NCI-H345 treated with DMSO at 0.1 percent for 48 hours (cell line): Measurements from ENCODE around the gene PHAX.
"Not testable (repeated sequence)": the region's sequence is repeated elsewhere in the genome, so short reads cannot be mapped to it uniquely, and the experiment has no call there.

ENCODE experiments used
- DNase-seq: peaks from one replicate; lab custom pipeline; 2025; ENCODE audit not compliant: unreplicated experiment; lab: John Stamatoyannopoulos, UW

Gene PHAX

DNA sequence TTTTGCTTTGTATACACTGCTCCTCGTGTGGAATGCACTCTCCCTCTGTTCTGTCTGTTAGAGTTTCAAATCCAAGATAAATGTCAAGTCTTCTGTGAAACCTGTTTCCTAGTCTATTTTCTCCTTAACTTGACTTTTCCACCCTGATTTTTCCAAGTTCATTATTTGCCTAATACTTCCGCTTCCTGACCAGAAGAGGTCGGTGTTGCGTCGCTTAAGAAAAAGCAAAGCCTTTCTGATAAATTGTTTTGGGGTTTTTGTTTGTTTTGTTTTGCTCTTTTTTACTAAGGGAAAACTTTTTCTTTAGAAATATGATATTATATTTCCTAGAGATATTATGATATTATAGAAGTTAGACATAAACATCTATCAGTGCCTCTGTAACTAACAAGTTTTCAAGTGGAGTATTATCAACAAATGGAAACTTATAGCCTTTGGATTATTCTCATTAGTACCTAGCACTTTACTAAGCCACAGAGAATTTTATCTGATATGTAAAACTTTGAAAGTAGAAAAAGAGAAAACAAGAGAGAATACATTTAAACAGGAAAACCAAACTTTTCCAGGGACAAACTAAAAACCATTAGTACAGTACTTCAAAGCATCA is 55.8 kb downstream of the PHAX start:
- DNase-seq: peak; percentile 21

DNA sequence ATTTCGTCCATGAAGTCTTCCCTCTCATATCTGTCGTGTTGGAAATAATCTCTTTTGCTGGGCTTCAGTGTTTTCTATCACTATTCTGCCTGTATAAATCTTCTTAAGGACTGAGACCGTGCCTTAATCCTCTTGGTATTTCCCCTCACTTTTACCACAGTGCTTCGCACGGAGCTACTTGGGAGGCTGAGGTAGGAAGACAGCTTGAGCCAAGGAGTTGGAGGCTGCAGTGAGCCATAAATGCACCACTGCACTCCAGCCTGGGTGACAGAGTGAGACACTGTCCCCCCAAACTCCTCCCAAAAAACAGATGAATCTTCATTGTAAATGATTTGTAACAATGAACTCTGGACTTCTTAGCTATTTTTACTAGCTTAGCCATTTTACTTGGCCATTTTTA is 57.8 kb downstream of the PHAX start:
- no peak for DNase-seq

GRCh38 chr5:126659805-126660482 is 59.2 kb downstream of the PHAX start:
- no peak for DNase-seq

- DNase-seq: no peak
Observed at GRCh38 chr5:126664586-126664985, 63.8 kb downstream of the PHAX start.

- DNase-seq: not testable (repeated sequence)
Observed at GRCh38 chr5:126670109-126670508, 69.4 kb downstream of the PHAX start.

DNA sequence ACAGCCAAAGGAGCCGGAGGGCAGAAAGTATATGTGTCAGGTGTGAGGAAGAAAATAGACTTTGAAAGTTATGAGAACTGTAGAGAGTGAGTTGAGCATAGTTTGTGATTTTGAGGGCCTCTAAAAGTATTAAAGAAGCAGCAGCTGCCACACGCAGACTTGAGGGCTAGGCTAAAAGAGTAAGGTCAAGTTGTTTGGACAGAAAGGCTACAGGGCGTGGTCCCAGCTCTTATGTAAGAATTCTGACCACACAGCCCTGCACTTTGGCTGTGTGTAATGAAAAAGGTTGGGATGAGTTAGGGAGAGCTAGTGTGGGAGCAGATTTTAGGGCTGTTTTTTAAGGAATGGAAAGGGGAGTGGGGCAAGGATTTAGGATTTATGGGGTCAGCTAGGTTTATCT is 70.9 kb downstream of the PHAX start:
- DNase-seq: not testable (repeated sequence)

DNA sequence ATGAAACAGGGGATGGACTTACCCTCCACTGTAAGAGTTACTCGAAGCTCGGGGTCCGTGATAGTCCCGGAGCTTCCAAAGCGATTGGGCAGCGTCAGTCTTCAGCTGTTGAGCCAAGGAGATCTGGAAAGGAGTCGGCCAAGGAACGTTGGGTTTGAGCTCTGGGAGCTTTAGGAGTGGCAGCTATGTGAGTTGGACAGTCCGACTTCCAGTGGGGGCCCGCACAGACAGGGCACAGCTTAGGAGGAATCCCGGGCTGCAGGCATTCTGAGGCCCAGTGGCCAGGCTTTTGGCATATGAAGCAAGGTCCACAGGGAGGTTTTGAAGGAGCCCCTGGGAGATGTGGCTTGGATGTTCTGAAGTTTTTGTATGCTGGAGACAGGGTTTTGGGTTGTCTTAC is 72.7 kb downstream of the PHAX start:
- no peak for DNase-seq

- DNase-seq: no peak
Observed at GRCh38 chr5:126674145-126674544, 73.4 kb downstream of the PHAX start.

GRCh38 chr5:126675338-126675737 is 74.6 kb downstream of the PHAX start:
- no peak for DNase-seq

GRCh38 chr5:126676195-126676624 is 75.5 kb downstream of the PHAX start:
- peak; percentile 59 for DNase-seq
